Epidermal melanocyte (primary cell): ENCODE results near the gene MSI2.

Source experiments
- DNase-seq: peaks from one replicate; pipeline ENCODE4 v3.0.0; 2011; ENCODE audit warnings: low spot score; ENCODE audit not compliant: insufficient read length

Gene MSI2

GRCh38 chr17:57365420-57365819, 109.1 kb downstream of the MSI2 start:
- DNase-seq: no peak

GRCh38 chr17:57366177-57366557, 109.8 kb downstream of the MSI2 start:
- DNase-seq: no peak

GRCh38 chr17:57366558-57367351, 110.4 kb downstream of the MSI2 start:
- DNase-seq: no peak

- DNase-seq: no peak
These were observed 112.5 kb downstream of the MSI2 start for GRCh38 chr17:57368637-57369336.

GRCh38 chr17:57369509-57369945, 113.2 kb downstream of the MSI2 start:
- no peak for DNase-seq

- no peak for DNase-seq
These were observed 113.8 kb downstream of the MSI2 start for GRCh38 chr17:57370037-57370581.

- no peak for DNase-seq
These were observed 114.3 kb downstream of the MSI2 start for GRCh38 chr17:57370619-57371018.

- no peak for DNase-seq
These were observed 115.8 kb downstream of the MSI2 start for GRCh38 chr17:57372156-57372555.

- no peak for DNase-seq
These were observed 116.7 kb downstream of the MSI2 start for GRCh38 chr17:57373048-57373447.

GRCh38 chr17:57373756-57374155, 117.4 kb downstream of the MSI2 start:
- no peak for DNase-seq

GRCh38 chr17:57375040-57375769, 118.9 kb downstream of the MSI2 start:
- DNase-seq: no peak

GRCh38 chr17:57375770-57376225, 119.5 kb downstream of the MSI2 start:
- no peak for DNase-seq

GRCh38 chr17:57377094-57377493, 120.8 kb downstream of the MSI2 start:
- DNase-seq: no peak

- no peak for DNase-seq
These were observed 123.0 kb downstream of the MSI2 start for GRCh38 chr17:57379237-57379894.

GRCh38 chr17:57379895-57380434, 123.6 kb downstream of the MSI2 start:
- DNase-seq: no peak

GRCh38 chr17:57381498-57381897, 125.2 kb downstream of the MSI2 start:
- DNase-seq: no peak

- DNase-seq: no peak
These were observed 127.9 kb downstream of the MSI2 start for GRCh38 chr17:57384219-57384618.

GRCh38 chr17:57385975-57386374, 129.7 kb downstream of the MSI2 start:
- no peak for DNase-seq

GRCh38 chr17:57387575-57387974, 131.3 kb downstream of the MSI2 start:
- no peak for DNase-seq

GRCh38 chr17:57388131-57388725, 131.9 kb downstream of the MSI2 start:
- no peak for DNase-seq

GRCh38 chr17:57389473-57389872, 133.2 kb downstream of the MSI2 start:
- no peak for DNase-seq
